ENCODE data around the gene DRP2. TPM values are rescaled to one million over a fixed set of nuclear protein-coding genes. Genes with fewer than 3 reads are reported as not detected.
A peak's percentile ranks its signal among the peaks of the same experiment; 100 is the strongest.

The DRP2 gene
- total and polyA plus RNA-seq, 2 experiments from 2014 or later, result 0.11 to 0.40 TPM

DNA sequence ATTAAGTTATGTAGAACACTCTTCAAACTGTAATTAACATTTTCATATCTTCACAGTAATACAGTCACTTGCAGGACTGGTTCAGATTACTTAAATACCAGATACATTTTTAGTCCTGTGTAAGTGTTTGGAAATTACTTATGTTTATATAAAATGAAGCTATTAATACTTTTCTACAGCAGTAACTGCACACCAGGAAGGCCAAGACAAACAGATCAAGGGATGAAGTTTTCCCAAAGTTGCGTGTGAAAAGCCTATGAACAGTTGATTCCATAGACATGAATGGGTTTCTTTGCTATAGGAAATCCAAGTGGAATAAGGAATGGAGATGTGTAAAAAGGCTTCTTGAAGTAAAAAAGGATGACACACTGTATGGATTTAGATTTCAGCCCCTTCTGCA lies 28.9 kb upstream of the DRP2 start:
- TF ChIP-seq EZH2phosphoT487 (IDR thresholded peaks at IDR 0.05; ENCODE audit: low read depth, severe bottlenecking, unreplicated experiment) (no peak), EZH2 (IDR thresholded peaks at IDR 0.05; ENCODE audit: borderline replicate concordance) (no peak)
- TF ChIP-seq, protein P1, sequence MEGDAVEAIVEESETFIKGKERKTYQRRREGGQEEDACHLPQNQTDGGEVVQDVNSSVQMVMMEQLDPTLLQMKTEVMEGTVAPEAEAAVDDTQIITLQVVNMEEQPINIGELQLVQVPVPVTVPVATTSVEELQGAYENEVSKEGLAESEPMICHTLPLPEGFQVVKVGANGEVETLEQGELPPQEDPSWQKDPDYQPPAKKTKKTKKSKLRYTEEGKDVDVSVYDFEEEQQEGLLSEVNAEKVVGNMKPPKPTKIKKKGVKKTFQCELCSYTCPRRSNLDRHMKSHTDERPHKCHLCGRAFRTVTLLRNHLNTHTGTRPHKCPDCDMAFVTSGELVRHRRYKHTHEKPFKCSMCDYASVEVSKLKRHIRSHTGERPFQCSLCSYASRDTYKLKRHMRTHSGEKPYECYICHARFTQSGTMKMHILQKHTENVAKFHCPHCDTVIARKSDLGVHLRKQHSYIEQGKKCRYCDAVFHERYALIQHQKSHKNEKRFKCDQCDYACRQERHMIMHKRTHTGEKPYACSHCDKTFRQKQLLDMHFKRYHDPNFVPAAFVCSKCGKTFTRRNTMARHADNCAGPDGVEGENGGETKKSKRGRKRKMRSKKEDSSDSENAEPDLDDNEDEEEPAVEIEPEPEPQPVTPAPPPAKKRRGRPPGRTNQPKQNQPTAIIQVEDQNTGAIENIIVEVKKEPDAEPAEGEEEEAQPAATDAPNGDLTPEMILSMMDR (IDR thresholded peaks at IDR 0.05; ENCODE audit: poor library complexity), result no peak
- Histone ChIP-seq H3K79me2 (no peaks in the 10 kb centered on the region), H3K9me3 (ENCODE audit: low read depth) (no peaks in the 10 kb centered on the region), H4K20me1 (ENCODE audit: insufficient read depth, poor library complexity, severe bottlenecking) (no peaks in the 10 kb centered on the region), H3K4me3 (no peak overlapping the region), H3K9me2 (replicated peaks; ENCODE audit: insufficient read depth) (no peaks in the 10 kb centered on the region), H3K27ac (no peak overlapping the region), H3K4me2 (peak overlapping the region; percentile 68), H3K4me1 (ENCODE audit: insufficient read depth) (no peaks in the 10 kb centered on the region), H2AFZ (peak overlapping the region; percentile 68), H3K27me3 (no peaks in the 10 kb centered on the region), H3K36me3 (replicated peaks; ENCODE audit: insufficient read depth, low read depth) (no peaks in the 10 kb centered on the region)
- WGBS (ENCODE audit: low lambda C conversion rate, missing lambda C conversion rate), result 62% methylated on average over 1 of the region's 1 CpG
- no peak for DNase-seq (ENCODE audit: low spot score)

DNA sequence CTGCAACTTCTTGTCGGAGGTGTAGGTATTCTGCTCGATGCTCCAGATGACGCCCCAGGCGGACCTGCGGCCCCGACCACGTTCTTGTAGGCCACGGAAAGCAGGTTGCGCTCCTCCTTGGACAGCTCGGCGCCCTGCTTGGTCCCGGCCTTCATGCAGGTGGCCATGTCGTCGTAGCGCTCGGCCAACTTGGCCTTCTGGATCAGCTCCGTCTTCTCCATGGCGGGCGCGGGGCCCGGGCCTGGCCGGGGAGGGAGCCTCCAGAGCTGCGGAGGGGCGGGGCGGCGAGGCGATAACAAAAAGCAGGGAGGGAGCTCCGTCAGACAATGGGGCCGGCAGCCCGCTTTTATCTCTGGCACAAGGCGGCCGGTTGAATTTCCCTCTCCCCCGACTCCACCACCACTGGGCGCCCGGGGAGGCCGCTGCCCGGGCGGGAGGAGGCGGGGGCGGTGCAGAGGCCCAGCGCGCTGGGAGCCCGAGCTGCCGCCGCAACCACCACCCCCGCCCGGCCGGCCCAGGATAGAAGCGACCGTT lies 28.3 kb upstream of the DRP2 start:
- 65% methylated on average over 19 of the region's 50 CpGs for WGBS (ENCODE audit: low lambda C conversion rate, missing lambda C conversion rate)
- H3K36me3 ChIP-seq (replicated peaks; ENCODE audit: insufficient read depth, low read depth), result no peaks in the 10 kb centered on the region
- H2AFZ ChIP-seq, result peak overlapping the region; percentile 68
- TF ChIP-seq EZH2phosphoT487 (IDR thresholded peaks at IDR 0.05; ENCODE audit: low read depth, severe bottlenecking, unreplicated experiment), result no peak
- no peak for TF ChIP-seq EZH2 (IDR thresholded peaks at IDR 0.05; ENCODE audit: borderline replicate concordance)
- TF ChIP-seq, protein P1 (IDR thresholded peaks at IDR 0.05; ENCODE audit: poor library complexity), result no peak
- H3K79me2 ChIP-seq, result no peaks in the 10 kb centered on the region
- no peaks in the 10 kb centered on the region for H4K20me1 ChIP-seq (ENCODE audit: insufficient read depth, poor library complexity, severe bottlenecking)
- no peaks in the 10 kb centered on the region for H3K4me1 ChIP-seq (ENCODE audit: insufficient read depth)
- H3K4me3 ChIP-seq, result no peak overlapping the region
- peak overlapping the region; percentile 68 for H3K4me2 ChIP-seq
- no peak overlapping the region for H3K27ac ChIP-seq
- H3K9me2 ChIP-seq (replicated peaks; ENCODE audit: insufficient read depth), result no peaks in the 10 kb centered on the region
- no peaks in the 10 kb centered on the region for H3K27me3 ChIP-seq
- no peaks in the 10 kb centered on the region for H3K9me3 ChIP-seq (ENCODE audit: low read depth)
- DNase-seq (ENCODE audit: low spot score), result peak; percentile 39

DNA sequence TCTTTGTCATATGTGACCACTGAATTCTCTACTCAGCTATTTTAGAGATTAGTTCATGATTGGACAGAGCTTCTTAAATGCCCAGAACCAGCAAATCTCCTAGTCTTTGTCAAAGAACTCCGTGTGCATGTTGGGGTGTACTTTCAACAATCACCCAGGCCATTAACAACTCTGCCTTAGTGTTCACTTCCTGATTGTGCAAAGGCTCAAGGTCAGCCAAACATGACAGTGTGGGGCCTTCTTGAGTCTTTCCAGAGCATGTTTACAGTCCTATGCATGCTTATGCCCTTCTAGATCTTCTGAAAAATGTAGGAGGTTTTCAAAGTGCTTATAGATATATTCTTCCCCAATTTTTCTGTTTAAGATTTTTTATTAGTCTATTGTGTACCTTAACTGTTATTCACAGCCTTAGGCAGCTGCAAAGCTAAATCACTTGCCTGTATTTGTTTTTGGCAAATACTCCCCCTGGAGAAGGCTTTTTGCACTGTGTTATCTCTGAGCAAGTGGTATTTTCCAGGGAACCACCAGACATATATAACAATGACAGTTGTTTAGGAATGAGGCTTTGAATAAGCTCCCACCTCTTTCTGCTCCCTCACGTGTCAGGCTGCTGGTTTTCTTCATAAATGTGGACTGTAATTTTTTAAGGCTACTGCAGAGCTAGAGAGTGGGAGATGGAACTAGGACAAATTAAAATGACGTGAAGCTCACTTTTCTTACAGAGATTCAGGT lies 24.0 kb upstream of the DRP2 start:
- Histone ChIP-seq H3K36me3 (replicated peaks; ENCODE audit: insufficient read depth, low read depth) (no peaks in the 10 kb centered on the region), H3K4me3 (no peak overlapping the region), H3K9me2 (replicated peaks; ENCODE audit: insufficient read depth) (no peaks in the 10 kb centered on the region), H3K4me1 (ENCODE audit: insufficient read depth) (no peaks in the 10 kb centered on the region), H3K27me3 (no peaks in the 10 kb centered on the region), H2AFZ (no peak overlapping the region), H3K27ac (peak overlapping the region; percentile 31), H3K4me2 (no peak overlapping the region), H3K9me3 (ENCODE audit: low read depth) (no peaks in the 10 kb centered on the region), H3K79me2 (no peaks in the 10 kb centered on the region), H4K20me1 (ENCODE audit: insufficient read depth, poor library complexity, severe bottlenecking) (no peaks in the 10 kb centered on the region)
- DNase-seq (ENCODE audit: low spot score), result no peak
- TF ChIP-seq EZH2phosphoT487 (IDR thresholded peaks at IDR 0.05; ENCODE audit: low read depth, severe bottlenecking, unreplicated experiment) (no peak), EZH2 (IDR thresholded peaks at IDR 0.05; ENCODE audit: borderline replicate concordance) (no peak)
- TF ChIP-seq, protein P1 (IDR thresholded peaks at IDR 0.05; ENCODE audit: poor library complexity), result no peak
- WGBS (ENCODE audit: low lambda C conversion rate, missing lambda C conversion rate), result 18% methylated on average over 3 of the region's 3 CpGs
